ENCODE results near the gene BLVRB. TPM values are rescaled to one million over a fixed set of nuclear protein-coding genes. Genes with fewer than 3 reads are reported as not detected.

BLVRB gene
- total and polyA plus RNA-seq, 9 of the 15 experiments (the other 6 are each of a cell fraction or from before 2014, with no cell fraction given), result 81.1 to 749 (median 331) TPM

DNA sequence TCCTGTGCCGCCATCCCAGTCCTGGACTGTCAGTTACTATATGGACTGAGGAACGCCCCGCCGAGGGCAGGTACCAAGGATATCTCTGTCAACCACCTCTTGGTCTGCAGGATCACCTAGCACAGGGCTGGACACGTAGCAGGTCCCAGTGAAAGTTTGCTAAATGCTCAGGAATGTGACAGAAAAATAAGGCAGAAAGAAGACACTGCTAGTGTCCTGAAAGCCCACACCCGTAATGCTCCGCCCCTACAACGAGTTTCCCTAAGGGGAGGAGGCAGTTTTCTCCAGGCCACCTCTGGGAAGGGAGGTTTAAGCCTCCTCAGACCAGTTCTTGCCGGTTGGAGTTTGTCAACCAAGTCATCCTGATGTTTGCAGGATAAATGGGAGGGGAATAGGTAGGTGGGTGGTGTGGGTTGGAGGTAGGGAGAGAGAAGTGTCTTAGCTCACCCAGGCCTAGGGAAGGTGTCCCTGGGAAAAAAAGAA is 19.7 kb downstream of the BLVRB start (continued):
- TF ChIP-seq MYBL2 (IDR thresholded peaks at IDR 0.05; ENCODE audit: low read depth), result no peak
- no peak for TF ChIP-seq MYBL2 (CRISPR knock-in tag; IDR thresholded peaks at IDR 0.05; ENCODE audit: borderline replicate concordance)
- TF ChIP-seq ZNF133 (CRISPR knock-in tag; IDR thresholded peaks at IDR 0.05), result no peak
- TF ChIP-seq, protein P1, sequence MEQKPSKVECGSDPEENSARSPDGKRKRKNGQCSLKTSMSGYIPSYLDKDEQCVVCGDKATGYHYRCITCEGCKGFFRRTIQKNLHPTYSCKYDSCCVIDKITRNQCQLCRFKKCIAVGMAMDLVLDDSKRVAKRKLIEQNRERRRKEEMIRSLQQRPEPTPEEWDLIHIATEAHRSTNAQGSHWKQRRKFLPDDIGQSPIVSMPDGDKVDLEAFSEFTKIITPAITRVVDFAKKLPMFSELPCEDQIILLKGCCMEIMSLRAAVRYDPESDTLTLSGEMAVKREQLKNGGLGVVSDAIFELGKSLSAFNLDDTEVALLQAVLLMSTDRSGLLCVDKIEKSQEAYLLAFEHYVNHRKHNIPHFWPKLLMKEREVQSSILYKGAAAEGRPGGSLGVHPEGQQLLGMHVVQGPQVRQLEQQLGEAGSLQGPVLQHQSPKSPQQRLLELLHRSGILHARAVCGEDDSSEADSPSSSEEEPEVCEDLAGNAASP (IDR thresholded peaks at IDR 0.05), result no peak
- no peak for TF ChIP-seq SNIP1 (IDR thresholded peaks at IDR 0.05; ENCODE audit: low read depth)
- TF ChIP-seq, protein P2, sequence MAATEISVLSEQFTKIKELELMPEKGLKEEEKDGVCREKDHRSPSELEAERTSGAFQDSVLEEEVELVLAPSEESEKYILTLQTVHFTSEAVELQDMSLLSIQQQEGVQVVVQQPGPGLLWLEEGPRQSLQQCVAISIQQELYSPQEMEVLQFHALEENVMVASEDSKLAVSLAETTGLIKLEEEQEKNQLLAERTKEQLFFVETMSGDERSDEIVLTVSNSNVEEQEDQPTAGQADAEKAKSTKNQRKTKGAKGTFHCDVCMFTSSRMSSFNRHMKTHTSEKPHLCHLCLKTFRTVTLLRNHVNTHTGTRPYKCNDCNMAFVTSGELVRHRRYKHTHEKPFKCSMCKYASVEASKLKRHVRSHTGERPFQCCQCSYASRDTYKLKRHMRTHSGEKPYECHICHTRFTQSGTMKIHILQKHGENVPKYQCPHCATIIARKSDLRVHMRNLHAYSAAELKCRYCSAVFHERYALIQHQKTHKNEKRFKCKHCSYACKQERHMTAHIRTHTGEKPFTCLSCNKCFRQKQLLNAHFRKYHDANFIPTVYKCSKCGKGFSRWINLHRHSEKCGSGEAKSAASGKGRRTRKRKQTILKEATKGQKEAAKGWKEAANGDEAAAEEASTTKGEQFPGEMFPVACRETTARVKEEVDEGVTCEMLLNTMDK (IDR thresholded peaks at IDR 0.05; ENCODE audit: borderline replicate concordance, insufficient read depth, low read depth, low read length, poor library complexity, severe bottlenecking), result no peak
- peak; percentile 31; the same call in 1 of the 2 replicates for TF ChIP-seq ZNF511 (CRISPR knock-in tag; IDR thresholded peaks at IDR 0.05)
- TF ChIP-seq, protein P3, sequence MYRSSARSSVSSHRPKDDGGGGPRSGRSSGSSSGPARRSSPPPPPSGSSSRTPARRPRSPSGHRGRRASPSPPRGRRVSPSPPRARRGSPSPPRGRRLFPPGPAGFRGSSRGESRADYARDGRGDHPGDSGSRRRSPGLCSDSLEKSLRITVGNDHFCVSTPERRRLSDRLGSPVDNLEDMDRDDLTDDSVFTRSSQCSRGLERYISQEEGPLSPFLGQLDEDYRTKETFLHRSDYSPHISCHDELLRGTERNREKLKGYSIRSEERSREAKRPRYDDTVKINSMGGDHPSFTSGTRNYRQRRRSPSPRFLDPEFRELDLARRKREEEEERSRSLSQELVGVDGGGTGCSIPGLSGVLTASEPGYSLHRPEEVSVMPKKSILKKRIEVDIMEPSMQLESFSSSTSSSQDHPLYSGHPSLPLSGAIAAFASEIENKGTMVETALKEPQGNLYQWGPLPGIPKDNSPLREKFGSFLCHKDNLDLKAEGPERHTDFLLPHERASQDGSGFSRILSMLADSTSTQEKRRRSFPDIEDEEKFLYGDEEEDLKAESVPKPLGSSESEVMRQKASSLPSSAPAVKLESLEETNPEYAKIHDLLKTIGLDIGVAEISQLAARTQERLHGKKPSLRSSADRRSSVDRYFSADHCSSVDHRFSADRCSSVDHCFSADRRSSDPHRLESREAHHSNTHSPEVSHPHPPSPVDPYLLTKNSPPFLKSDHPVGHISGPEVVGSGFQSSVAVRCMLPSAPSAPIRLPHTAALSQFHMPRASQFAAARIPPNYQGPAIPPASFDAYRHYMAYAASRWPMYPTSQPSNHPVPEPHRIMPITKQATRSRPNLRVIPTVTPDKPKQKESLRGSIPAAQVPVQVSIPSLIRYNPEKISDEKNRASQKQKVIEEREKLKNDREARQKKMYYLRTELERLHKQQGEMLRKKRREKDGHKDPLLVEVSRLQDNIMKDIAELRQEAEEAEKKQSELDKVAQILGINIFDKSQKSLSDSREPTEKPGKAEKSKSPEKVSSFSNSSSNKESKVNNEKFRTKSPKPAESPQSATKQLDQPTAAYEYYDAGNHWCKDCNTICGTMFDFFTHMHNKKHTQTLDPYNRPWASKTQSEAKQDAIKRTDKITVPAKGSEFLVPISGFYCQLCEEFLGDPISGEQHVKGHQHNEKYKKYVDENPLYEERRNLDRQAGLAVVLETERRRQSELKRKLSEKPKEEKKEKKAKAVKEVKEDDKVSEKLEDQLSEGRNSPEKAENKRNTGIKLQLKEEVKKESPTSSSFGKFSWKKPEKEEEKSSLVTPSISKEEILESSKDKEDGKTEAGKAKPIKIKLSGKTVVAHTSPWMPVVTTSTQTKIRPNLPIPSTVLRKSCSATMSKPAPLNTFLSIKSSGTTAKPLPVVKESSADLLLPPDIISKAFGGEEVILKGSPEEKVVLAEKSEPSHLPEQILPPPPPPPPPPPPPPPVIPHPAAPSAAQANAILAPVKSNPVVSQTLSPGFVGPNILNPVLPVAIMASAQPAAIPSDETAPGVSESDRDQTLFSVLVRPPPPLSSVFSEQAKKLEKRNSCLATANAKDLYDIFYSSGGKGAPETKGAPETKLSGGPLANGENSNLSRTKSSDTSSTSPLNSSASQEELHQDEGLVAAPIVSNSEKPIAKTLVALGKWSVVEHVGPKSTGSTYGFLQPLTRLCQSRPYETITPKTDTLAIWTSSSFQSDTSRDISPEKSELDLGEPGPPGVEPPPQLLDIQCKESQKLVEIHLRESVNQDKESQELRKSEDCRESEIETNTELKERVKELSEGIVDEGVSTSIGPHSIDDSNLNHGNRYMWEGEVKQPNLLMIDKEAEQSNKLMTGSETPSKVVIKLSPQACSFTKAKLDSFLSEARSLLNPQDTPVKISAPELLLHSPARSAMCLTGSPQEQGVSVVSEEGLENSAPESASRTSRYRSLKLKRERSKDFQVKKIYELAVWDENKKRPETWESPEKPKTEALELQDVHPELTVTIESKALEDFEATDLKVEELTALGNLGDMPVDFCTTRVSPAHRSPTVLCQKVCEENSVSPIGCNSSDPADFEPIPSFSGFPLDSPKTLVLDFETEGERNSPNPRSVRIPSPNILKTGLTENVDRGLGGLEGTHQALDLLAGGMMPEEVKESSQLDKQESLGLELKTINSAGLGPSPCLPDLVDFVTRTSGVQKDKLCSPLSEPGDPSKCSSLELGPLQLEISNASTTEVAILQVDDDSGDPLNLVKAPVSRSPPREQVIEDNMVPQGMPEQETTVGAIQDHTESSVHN (IDR thresholded peaks at IDR 0.05; ENCODE audit: borderline replicate concordance in 1 of 2, low read depth in 1 of 2), result 0 out of 4 replicates have a peak, but pooled peaks of 1 of the 2 experiments have one; percentile 12
- TF ChIP-seq ZNF592 (IDR thresholded peaks at IDR 0.05), result peak; percentile 29; the same call in 1 of the 2 replicates
- TF ChIP-seq CBFA2T2 (conservative IDR thresholded peaks at IDR 0.05), result no peak

Data from K562 (cell line).